GM23338 (cell line): ENCODE data around the gene TMPRSS11D. TPM values are rescaled to one million over a fixed set of nuclear protein-coding genes. Genes with fewer than 3 reads are reported as not detected.

ENCODE experiments used
- ATAC-seq: fragments of 200-7000 bp; cut with Tn5 transposase; 3 replicates; pipeline ENCODE4 v1.9.1; 2020
- DNase-seq: peaks from one replicate; pipeline ENCODE4 v3.0.0-alpha.2; 2015; ENCODE audit warnings: low spot score
- H2AFZ ChIP-seq: fragments of 200-600 bp; sonication (generic); 2 replicates; pipeline ENCODE4 v1.8.0; 2016; ENCODE audit warnings: antibody characterized with exemption, mild to moderate bottlenecking, moderate library complexity
- H3F3A ChIP-seq: fragments of 200-600 bp; sonication (generic); replicated peaks from 2 replicates; pipeline ENCODE4 v1.8.0; 2017; ENCODE audit warnings: antibody characterized with exemption, mixed run types, low read depth
- H3K27ac ChIP-seq: fragments of 200-600 bp; sonication (generic); 2 replicates; pipeline ENCODE4 v1.6.1; 2016; ENCODE audit warnings: low read depth
- H3K27me3 ChIP-seq: fragments of 200-600 bp; sonication (generic); 2 replicates; pipeline ENCODE4 v1.8.0; 2016; ENCODE audit warnings: mild to moderate bottlenecking, mixed run types, moderate library complexity; ENCODE audit not compliant: insufficient read depth
- H3K36me3 ChIP-seq: fragments of 200-600 bp; sonication (generic); 2 replicates; pipeline ENCODE4 v1.8.0; 2016; ENCODE audit warnings: mild to moderate bottlenecking; ENCODE audit not compliant: insufficient read depth
- H3K4me1 ChIP-seq: fragments of 200-600 bp; sonication (generic); 2 replicates; pipeline ENCODE4 v1.8.0; 2016; ENCODE audit warnings: mild to moderate bottlenecking, moderate library complexity; ENCODE audit not compliant: insufficient read depth
- H3K4me2 ChIP-seq: fragments of 200-600 bp; sonication (generic); 2 replicates; pipeline ENCODE4 v1.7.1; 2017; ENCODE audit warnings: mixed run types
- H3K4me3 ChIP-seq: fragments of 200-600 bp; sonication (generic); 2 replicates; pipeline ENCODE4 v1.6.1; 2016; ENCODE audit warnings: mixed run types
- H3K79me2 ChIP-seq: fragments of 200-600 bp; sonication (generic); replicated peaks from 2 replicates; pipeline ENCODE4 v1.8.0; 2017; ENCODE audit warnings: mild to moderate bottlenecking; ENCODE audit not compliant: insufficient read depth
- H3K9me2 ChIP-seq: fragments of 200-600 bp; sonication (generic); 2 replicates; pipeline ENCODE4 v1.8.0; 2017; ENCODE audit not compliant: insufficient read depth
- H4K20me1 ChIP-seq: fragments of 200-600 bp; sonication (generic); replicated peaks from 2 replicates; pipeline ENCODE4 v1.8.0; 2017; ENCODE audit warnings: mild to moderate bottlenecking; ENCODE audit not compliant: insufficient read depth
- H3K27ac Mint-ChIP-seq: 2 replicates; pipeline ENCODE4 v1.8.0; 2020; ENCODE audit warnings: inconsistent platforms, mild to moderate bottlenecking, moderate library complexity, mixed read lengths
- H3K27me3 Mint-ChIP-seq: 3 replicates; pipeline ENCODE4 v1.8.0; 2022; ENCODE audit warnings: low read depth, mild to moderate bottlenecking, moderate library complexity, mixed read lengths, inconsistent platforms; ENCODE audit not compliant: insufficient read depth, poor library complexity
- H3K36me3 Mint-ChIP-seq: 3 replicates; pipeline ENCODE4 v1.8.0; 2021; ENCODE audit warnings: low read depth, mild to moderate bottlenecking, inconsistent platforms, moderate library complexity, mixed read lengths
- H3K4me1 Mint-ChIP-seq: 3 replicates; pipeline ENCODE4 v1.8.0; 2020; ENCODE audit warnings: mild to moderate bottlenecking, inconsistent platforms, mixed read lengths
- H3K4me3 Mint-ChIP-seq: 3 replicates; pipeline ENCODE4 v1.8.0; 2021; ENCODE audit warnings: moderate library complexity, mild to moderate bottlenecking, inconsistent platforms, mixed read lengths
- H3K9me3 Mint-ChIP-seq: 3 replicates; pipeline ENCODE4 v1.8.0; 2020; ENCODE audit warnings: moderate library complexity, mild to moderate bottlenecking, inconsistent platforms, mixed read lengths
- CREB1 ChIP-seq: fragments of 250-450 bp; sonication (Bioruptor Pico); IDR thresholded peaks from 2 replicates; pipeline ENCODE4 v1.5.0; 2020; ENCODE audit warnings: low read depth, mild to moderate bottlenecking, moderate library complexity
- EZH2 ChIP-seq: fragments of 200-600 bp; sonication (generic); IDR thresholded peaks from one replicate; pipeline ENCODE4 v1.8.0; 2017; ENCODE audit warnings: antibody characterized with exemption, mild to moderate bottlenecking, low read depth; ENCODE audit not compliant: unreplicated experiment
- EZH2phosphoT487 ChIP-seq: fragments of 200-600 bp; sonication (generic); IDR thresholded peaks from one replicate; pipeline ENCODE4 v1.8.1; 2018; ENCODE audit warnings: antibody characterized with exemption; ENCODE audit not compliant: unreplicated experiment
- NANOG ChIP-seq: IDR thresholded peaks from 2 replicates; pipeline ENCODE4 v1.6.1; 2016; ENCODE audit warnings: antibody characterized with exemption, borderline replicate concordance
- POLR2AphosphoS5 ChIP-seq: IDR thresholded peaks from 2 replicates; pipeline ENCODE4 v1.6.1; 2016; ENCODE audit warnings: antibody characterized with exemption, low read depth
- STAT1 ChIP-seq: IDR thresholded peaks from one replicate; pipeline ENCODE4 v1.6.1; 2016; ENCODE audit warnings: antibody characterized with exemption; ENCODE audit not compliant: unreplicated experiment
- ZNF114 ChIP-seq: fragments of 250-450 bp; sonication (Bioruptor Pico); IDR thresholded peaks from 2 replicates; pipeline ENCODE4 v1.5.0; 2020; ENCODE audit warnings: mild to moderate bottlenecking, moderate library complexity
- ZNF331 ChIP-seq: fragments of 250-450 bp; sonication (Bioruptor Pico); IDR thresholded peaks from 2 replicates; pipeline ENCODE4 v1.5.0; 2020; ENCODE audit warnings: low read depth, mild to moderate bottlenecking, moderate library complexity
- polyA plus RNA-seq: library from polyadenylated mRNA; unstranded; fragments of >200 nt; fragmentation: Nextera tagmentation; extraction: Ambion mirVana; gene quantifications from 2 replicates; pipeline ENCODE4 v1.2.1, GENCODE V29; 2016
- total RNA-seq: library from RNA; depleted of rRNA; stranded (reverse); fragments of >200 nt; shearing (Covaris generic); gene quantifications from 2 replicates; pipeline ENCODE4 v1.2.3, GENCODE V29; 2014
- TF ChIP-seq, protein P1 (sequence below): fragments of 250-450 bp; sonication (Bioruptor Pico); IDR thresholded peaks from 2 replicates; pipeline ENCODE4 v1.5.0; 2020; ENCODE audit warnings: mild to moderate bottlenecking, moderate library complexity
- TF ChIP-seq, protein P2 (sequence below): IDR thresholded peaks from 2 replicates; pipeline ENCODE4 v1.6.1; 2016; ENCODE audit warnings: antibody characterized with exemption
- TF ChIP-seq, protein P3 (sequence below), 2 experiments: fragments of 200-600 bp in 1 of 2; sonication (generic) in 1 of 2; conservative IDR thresholded peaks; 2 replicates each; pipeline versions ENCODE4 v1.5.1 to v1.6.1; 2016 to 2017; ENCODE audit warnings: antibody characterized with exemption in 2 of 2, low read depth in 2 of 2, mild to moderate bottlenecking in 2 of 2, moderate library complexity in 1 of 2

Gene TMPRSS11D
- total and polyA plus RNA-seq, 2 experiments from 2014 or later: not detected

DNA sequence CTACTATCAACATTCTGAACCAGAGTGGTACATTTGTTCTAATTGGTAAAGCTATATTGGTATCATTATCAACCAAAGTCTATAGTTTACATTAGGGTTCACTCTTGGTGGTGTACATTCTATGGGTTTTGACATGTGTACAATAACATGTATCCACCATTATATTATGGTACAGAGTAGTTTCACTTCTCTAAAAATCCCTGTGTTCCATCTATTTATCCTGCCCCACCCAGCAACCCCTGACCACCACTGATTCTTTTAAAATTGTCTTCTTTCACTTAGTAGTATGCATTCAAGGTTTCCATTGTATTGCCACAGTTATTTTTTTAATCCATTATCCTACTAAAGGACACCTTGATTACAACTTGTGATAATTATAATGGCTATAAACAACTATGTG is 15.3 kb upstream of the TMPRSS11D start (continued):
- TF ChIP-seq, protein P1, sequence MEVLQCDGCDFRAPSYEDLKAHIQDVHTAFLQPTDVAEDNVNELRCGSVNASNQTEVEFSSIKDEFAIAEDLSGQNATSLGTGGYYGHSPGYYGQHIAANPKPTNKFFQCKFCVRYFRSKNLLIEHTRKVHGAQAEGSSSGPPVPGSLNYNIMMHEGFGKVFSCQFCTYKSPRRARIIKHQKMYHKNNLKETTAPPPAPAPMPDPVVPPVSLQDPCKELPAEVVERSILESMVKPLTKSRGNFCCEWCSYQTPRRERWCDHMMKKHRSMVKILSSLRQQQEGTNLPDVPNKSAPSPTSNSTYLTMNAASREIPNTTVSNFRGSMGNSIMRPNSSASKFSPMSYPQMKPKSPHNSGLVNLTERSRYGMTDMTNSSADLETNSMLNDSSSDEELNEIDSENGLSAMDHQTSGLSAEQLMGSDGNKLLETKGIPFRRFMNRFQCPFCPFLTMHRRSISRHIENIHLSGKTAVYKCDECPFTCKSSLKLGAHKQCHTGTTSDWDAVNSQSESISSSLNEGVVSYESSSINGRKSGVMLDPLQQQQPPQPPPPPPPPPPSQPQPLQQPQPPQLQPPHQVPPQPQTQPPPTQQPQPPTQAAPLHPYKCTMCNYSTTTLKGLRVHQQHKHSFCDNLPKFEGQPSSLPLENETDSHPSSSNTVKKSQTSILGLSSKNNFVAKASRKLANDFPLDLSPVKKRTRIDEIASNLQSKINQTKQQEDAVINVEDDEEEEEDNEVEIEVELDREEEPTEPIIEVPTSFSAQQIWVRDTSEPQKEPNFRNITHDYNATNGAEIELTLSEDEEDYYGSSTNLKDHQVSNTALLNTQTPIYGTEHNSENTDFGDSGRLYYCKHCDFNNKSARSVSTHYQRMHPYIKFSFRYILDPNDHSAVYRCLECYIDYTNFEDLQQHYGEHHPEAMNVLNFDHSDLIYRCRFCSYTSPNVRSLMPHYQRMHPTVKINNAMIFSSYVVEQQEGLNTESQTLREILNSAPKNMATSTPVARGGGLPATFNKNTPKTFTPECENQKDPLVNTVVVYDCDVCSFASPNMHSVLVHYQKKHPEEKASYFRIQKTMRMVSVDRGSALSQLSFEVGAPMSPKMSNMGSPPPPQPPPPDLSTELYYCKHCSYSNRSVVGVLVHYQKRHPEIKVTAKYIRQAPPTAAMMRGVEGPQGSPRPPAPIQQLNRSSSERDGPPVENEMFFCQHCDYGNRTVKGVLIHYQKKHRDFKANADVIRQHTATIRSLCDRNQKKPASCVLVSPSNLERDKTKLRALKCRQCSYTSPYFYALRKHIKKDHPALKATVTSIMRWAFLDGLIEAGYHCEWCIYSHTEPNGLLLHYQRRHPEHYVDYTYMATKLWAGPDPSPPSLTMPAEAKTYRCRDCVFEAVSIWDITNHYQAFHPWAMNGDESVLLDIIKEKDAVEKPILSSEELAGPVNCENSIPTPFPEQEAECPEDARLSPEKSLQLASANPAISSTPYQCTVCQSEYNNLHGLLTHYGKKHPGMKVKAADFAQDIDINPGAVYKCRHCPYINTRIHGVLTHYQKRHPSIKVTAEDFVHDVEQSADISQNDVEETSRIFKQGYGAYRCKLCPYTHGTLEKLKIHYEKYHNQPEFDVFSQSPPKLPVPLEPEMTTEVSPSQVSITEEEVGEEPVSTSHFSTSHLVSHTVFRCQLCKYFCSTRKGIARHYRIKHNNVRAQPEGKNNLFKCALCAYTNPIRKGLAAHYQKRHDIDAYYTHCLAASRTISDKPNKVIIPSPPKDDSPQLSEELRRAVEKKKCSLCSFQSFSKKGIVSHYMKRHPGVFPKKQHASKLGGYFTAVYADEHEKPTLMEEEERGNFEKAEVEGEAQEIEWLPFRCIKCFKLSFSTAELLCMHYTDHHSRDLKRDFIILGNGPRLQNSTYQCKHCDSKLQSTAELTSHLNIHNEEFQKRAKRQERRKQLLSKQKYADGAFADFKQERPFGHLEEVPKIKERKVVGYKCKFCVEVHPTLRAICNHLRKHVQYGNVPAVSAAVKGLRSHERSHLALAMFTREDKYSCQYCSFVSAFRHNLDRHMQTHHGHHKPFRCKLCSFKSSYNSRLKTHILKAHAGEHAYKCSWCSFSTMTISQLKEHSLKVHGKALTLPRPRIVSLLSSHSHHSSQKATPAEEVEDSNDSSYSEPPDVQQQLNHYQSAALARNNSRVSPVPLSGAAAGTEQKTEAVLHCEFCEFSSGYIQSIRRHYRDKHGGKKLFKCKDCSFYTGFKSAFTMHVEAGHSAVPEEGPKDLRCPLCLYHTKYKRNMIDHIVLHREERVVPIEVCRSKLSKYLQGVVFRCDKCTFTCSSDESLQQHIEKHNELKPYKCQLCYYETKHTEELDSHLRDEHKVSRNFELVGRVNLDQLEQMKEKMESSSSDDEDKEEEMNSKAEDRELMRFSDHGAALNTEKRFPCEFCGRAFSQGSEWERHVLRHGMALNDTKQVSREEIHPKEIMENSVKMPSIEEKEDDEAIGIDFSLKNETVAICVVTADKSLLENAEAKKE (CRISPR knock-in tag): no peak
- TF ChIP-seq, protein P2, sequence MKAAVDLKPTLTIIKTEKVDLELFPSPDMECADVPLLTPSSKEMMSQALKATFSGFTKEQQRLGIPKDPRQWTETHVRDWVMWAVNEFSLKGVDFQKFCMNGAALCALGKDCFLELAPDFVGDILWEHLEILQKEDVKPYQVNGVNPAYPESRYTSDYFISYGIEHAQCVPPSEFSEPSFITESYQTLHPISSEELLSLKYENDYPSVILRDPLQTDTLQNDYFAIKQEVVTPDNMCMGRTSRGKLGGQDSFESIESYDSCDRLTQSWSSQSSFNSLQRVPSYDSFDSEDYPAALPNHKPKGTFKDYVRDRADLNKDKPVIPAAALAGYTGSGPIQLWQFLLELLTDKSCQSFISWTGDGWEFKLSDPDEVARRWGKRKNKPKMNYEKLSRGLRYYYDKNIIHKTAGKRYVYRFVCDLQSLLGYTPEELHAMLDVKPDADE: no peak
- TF ChIP-seq EZH2: no peak
- no peak for TF ChIP-seq CREB1 (CRISPR knock-in tag)
- no peak for TF ChIP-seq ZNF114 (CRISPR knock-in tag)
- no peak for TF ChIP-seq ZNF331 (CRISPR knock-in tag)
- no peak for TF ChIP-seq POLR2AphosphoS5
- no peak for TF ChIP-seq STAT1

DNA sequence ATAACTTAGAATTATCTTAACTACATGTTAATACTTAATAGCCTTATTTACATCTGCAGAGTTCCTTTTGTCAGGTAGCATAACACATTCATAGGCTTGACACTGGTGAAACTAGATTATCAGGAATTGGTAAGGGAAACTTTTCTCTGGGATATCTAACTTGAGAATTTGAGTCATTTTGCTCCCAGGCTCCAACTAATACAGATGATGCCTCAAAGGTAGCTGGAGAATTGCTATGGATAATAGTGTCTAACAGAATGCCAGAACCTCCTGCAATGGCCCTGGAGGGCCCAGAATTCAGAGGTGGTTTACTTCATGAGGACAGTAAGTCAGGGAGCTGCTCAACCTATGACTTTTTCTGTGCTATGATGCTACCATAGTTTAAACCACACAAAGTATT is 13.9 kb upstream of the TMPRSS11D start:
- Mint-ChIP-seq H3K9me3 (peaks cover 8% of the 10 kb centered on the region; the same call in 1 of the 3 replicates), H3K4me1 (peaks cover 5% of the 10 kb centered on the region; the same call in 2 of the 3 replicates), H3K4me3 (no peak overlapping the region), H3K36me3 (no peaks in the 10 kb centered on the region), H3K27ac (no peak overlapping the region), H3K27me3 (peaks cover 4% of the 10 kb centered on the region)
- ATAC-seq (no peak), DNase-seq (no peak)
- no peak overlapping the region for H3K4me3 ChIP-seq
- no peak overlapping the region for H2AFZ ChIP-seq
- H3K9me2 ChIP-seq: no peaks in the 10 kb centered on the region
- no peak overlapping the region for H3K4me2 ChIP-seq
- H3F3A ChIP-seq: no peaks in the 10 kb centered on the region
- no peaks in the 10 kb centered on the region for H3K4me1 ChIP-seq
- no peaks in the 10 kb centered on the region for H4K20me1 ChIP-seq
- H3K79me2 ChIP-seq: no peaks in the 10 kb centered on the region
- no peaks in the 10 kb centered on the region for H3K27me3 ChIP-seq
- H3K27ac ChIP-seq: no peak overlapping the region
- H3K36me3 ChIP-seq: no peaks in the 10 kb centered on the region
- TF ChIP-seq NANOG (no peak), ZNF114 (CRISPR knock-in tag) (no peak), EZH2 (no peak), ZNF331 (CRISPR knock-in tag) (no peak), EZH2phosphoT487 (no peak), STAT1 (no peak), POLR2AphosphoS5 (no peak)
- TF ChIP-seq, protein P2: no peak
- TF ChIP-seq, protein P3, sequence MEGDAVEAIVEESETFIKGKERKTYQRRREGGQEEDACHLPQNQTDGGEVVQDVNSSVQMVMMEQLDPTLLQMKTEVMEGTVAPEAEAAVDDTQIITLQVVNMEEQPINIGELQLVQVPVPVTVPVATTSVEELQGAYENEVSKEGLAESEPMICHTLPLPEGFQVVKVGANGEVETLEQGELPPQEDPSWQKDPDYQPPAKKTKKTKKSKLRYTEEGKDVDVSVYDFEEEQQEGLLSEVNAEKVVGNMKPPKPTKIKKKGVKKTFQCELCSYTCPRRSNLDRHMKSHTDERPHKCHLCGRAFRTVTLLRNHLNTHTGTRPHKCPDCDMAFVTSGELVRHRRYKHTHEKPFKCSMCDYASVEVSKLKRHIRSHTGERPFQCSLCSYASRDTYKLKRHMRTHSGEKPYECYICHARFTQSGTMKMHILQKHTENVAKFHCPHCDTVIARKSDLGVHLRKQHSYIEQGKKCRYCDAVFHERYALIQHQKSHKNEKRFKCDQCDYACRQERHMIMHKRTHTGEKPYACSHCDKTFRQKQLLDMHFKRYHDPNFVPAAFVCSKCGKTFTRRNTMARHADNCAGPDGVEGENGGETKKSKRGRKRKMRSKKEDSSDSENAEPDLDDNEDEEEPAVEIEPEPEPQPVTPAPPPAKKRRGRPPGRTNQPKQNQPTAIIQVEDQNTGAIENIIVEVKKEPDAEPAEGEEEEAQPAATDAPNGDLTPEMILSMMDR (conservative IDR thresholded peaks at IDR 0.05; ENCODE audit: low read depth in 2 of 2): no peak
